H1 (cell line): ENCODE measurements around the gene MAN1C1. TPM values are rescaled to one million over a fixed set of nuclear protein-coding genes. Genes with fewer than 3 reads are reported as not detected.

Experiments used
- CTCF ChIA-PET: fragments of 300-600 bp; sonication (Branson Sonifier 250); formaldehyde crosslinking; loops from one replicate; lab custom pipeline; 2021; ENCODE audit not compliant: partially characterized antibody; lab: Charles Lee
- POLR2A ChIA-PET: fragments of 300-600 bp; sonication (Branson Sonifier 250); formaldehyde crosslinking; loops from one replicate; lab custom pipeline; 2021; ENCODE audit warnings: inconsistent platforms; ENCODE audit not compliant: partially characterized antibody; lab: Charles Lee
- DNase-seq, 2 experiments: peaks; one replicate each; pipeline versions ENCODE4 v3.0.0 to v3.0.0-alpha.2; 2010 to 2022; ENCODE audit warnings: low spot score in 2 of 2, low read depth in 1 of 2, mixed read lengths in 1 of 2
- FAIRE-seq: peaks from 2 replicates; lab custom pipeline; 2011; peaks lifted over from hg19 to GRCh38; lab: Jason Lieb, UNC
- H2AFZ ChIP-seq: 2 replicates; pipeline ENCODE4 v1.8.1; 2012; ENCODE audit warnings: low read length, inconsistent platforms
- H2AK5ac ChIP-seq: 2 replicates; pipeline ENCODE4 v1.6.1; 2013; ENCODE audit warnings: low read depth, low read length
- H2BK120ac ChIP-seq: replicated peaks from 2 replicates; pipeline ENCODE3; 2013; ENCODE audit warnings: low read depth, low read length, inconsistent platforms
- H2BK12ac ChIP-seq: 2 replicates; pipeline ENCODE4 v1.6.1; 2013; ENCODE audit warnings: low read depth, low read length
- H2BK15ac ChIP-seq: 2 replicates; pipeline ENCODE4 v1.6.1; 2013; ENCODE audit warnings: low read length
- H2BK20ac ChIP-seq: 2 replicates; pipeline ENCODE4 v1.6.1; 2013; ENCODE audit warnings: low read length
- H2BK5ac ChIP-seq: 2 replicates; pipeline ENCODE4 v1.6.1; 2013; ENCODE audit warnings: low read depth, low read length
- H3K14ac ChIP-seq: 2 replicates; pipeline ENCODE4 v1.6.1; 2013; ENCODE audit warnings: inconsistent platforms; ENCODE audit not compliant: insufficient read length
- H3K18ac ChIP-seq: 2 replicates; pipeline ENCODE4 v1.6.1; 2013; ENCODE audit warnings: low read length; ENCODE audit errors: extremely low read depth
- H3K23ac ChIP-seq: 2 replicates; pipeline ENCODE4 v1.6.1; 2013; ENCODE audit warnings: inconsistent platforms; ENCODE audit not compliant: insufficient read length
- H3K23me2 ChIP-seq: 2 replicates; pipeline ENCODE4 v1.6.1; 2013; ENCODE audit warnings: low read depth, low read length
- H3K27ac ChIP-seq: 2 replicates; pipeline ENCODE4 v1.6.1; 2011; ENCODE audit warnings: low read depth, low read length, inconsistent platforms
- H3K27me3 ChIP-seq, 4 experiments: replicated peaks in 1 of 4; 1 replicate in 1 of 4; 2 replicates in 3 of 4; pipeline versions ENCODE4 v1.6.1 to v1.8.1; 2011 to 2013; ENCODE audit warnings: low read length in 3 of 4, mild to moderate bottlenecking in 3 of 4, inconsistent platforms in 2 of 4, mixed read lengths in 2 of 4, moderate library complexity in 1 of 4; ENCODE audit not compliant: control insufficient read depth in 3 of 4, insufficient read depth in 3 of 4; ENCODE audit errors: extremely low read depth in 1 of 4
- H3K36me3 ChIP-seq, 4 experiments: 2 replicates each; pipeline versions ENCODE4 v1.6.1 to v1.8.1; 2011 to 2013; ENCODE audit warnings: mild to moderate bottlenecking in 4 of 4, low read length in 3 of 4, moderate library complexity in 2 of 4, control low read depth in 1 of 4, inconsistent platforms in 1 of 4; ENCODE audit not compliant: insufficient read depth in 4 of 4, control insufficient read depth in 2 of 4
- H3K4ac ChIP-seq: replicated peaks from 2 replicates; pipeline ENCODE3; 2013; ENCODE audit warnings: low read length, low read depth, mixed read lengths, inconsistent platforms; ENCODE audit not compliant: insufficient read length
- H3K4me1 ChIP-seq, 4 experiments: replicated peaks in 1 of 4; 1 replicate in 1 of 4; 2 replicates in 3 of 4; pipeline versions ENCODE4 v1.6.1 to v1.8.1; 2011 to 2013; ENCODE audit warnings: low read length in 3 of 4, inconsistent platforms in 2 of 4, mixed read lengths in 1 of 4; ENCODE audit not compliant: insufficient read depth in 4 of 4, control insufficient read depth in 3 of 4
- H3K4me2 ChIP-seq, 2 experiments: 2 replicates each; pipeline versions ENCODE4 v1.6.1 to v1.8.1; 2011 to 2013; ENCODE audit warnings: low read depth in 2 of 2, low read length in 2 of 2, control low read depth in 1 of 2, inconsistent platforms in 1 of 2, mild to moderate bottlenecking in 1 of 2; ENCODE audit not compliant: insufficient read depth in 1 of 2
- H3K4me3 ChIP-seq, 4 experiments: fragments of 200-600, 300-600 bp in 1 of 4; sonication (generic), shearing (Covaris generic), sonication (Bioruptor Twin) in 1 of 4; 2 replicates each; pipeline versions ENCODE4 v1.5.1 to v1.8.1; 2011 to 2016; ENCODE audit warnings: low read length in 4 of 4, low read depth in 3 of 4, control low read depth in 2 of 4, inconsistent platforms in 2 of 4, mild to moderate bottlenecking in 2 of 4, mixed read lengths in 1 of 4, moderate library complexity in 1 of 4; ENCODE audit not compliant: insufficient read depth in 2 of 4; ENCODE audit errors: extremely low read depth in 1 of 4
- H3K56ac ChIP-seq: replicated peaks from 2 replicates; pipeline ENCODE3; 2013; ENCODE audit warnings: low read depth, mild to moderate bottlenecking, mixed read lengths, low read length, inconsistent platforms; ENCODE audit not compliant: insufficient read length
- H3K79me1 ChIP-seq: 2 replicates; pipeline ENCODE4 v1.6.1; 2013; ENCODE audit warnings: low read depth, low read length, control low read depth
- H3K79me2 ChIP-seq, 2 experiments: 2 replicates each; pipeline versions ENCODE4 v1.6.1 to v1.8.1; 2012 to 2013; ENCODE audit warnings: low read length in 2 of 2, mild to moderate bottlenecking in 2 of 2, inconsistent platforms in 1 of 2; ENCODE audit not compliant: insufficient read depth in 2 of 2, control insufficient read depth in 1 of 2
- H3K9ac ChIP-seq, 4 experiments: replicated peaks in 1 of 4; 1 replicate in 1 of 4; 2 replicates in 3 of 4; pipeline versions ENCODE4 v1.6.1 to v1.8.1; 2011 to 2013; ENCODE audit warnings: low read depth in 3 of 4, low read length in 3 of 4, control low read depth in 2 of 4, mild to moderate bottlenecking in 2 of 4, moderate library complexity in 2 of 4, inconsistent platforms in 1 of 4; ENCODE audit errors: extremely low read depth in 1 of 4
- H3K9me3 ChIP-seq, 2 experiments: 2 replicates each; pipeline versions ENCODE4 v1.6.1 to v1.8.1; 2012 to 2013; ENCODE audit warnings: mild to moderate bottlenecking in 2 of 2, moderate library complexity in 2 of 2, control low read depth in 1 of 2, inconsistent platforms in 1 of 2, low read depth in 1 of 2, low read length in 1 of 2, mixed read lengths in 1 of 2; ENCODE audit not compliant: insufficient read depth in 2 of 2
- H4K20me1 ChIP-seq, 2 experiments: replicated peaks in 1 of 2; 2 replicates each; pipeline versions ENCODE3 to v1.8.1; 2011 to 2013; ENCODE audit warnings: inconsistent platforms in 2 of 2, low read length in 2 of 2, mild to moderate bottlenecking in 1 of 2; ENCODE audit not compliant: insufficient read depth in 2 of 2, control insufficient read depth in 1 of 2
- H4K5ac ChIP-seq: 2 replicates; pipeline ENCODE4 v1.6.1; 2013; ENCODE audit warnings: low read length, low read depth, mixed read lengths, inconsistent platforms; ENCODE audit not compliant: insufficient read length
- H4K8ac ChIP-seq: 2 replicates; pipeline ENCODE4 v1.8.0; 2013; ENCODE audit warnings: mild to moderate bottlenecking, moderate library complexity, low read length, inconsistent platforms; ENCODE audit not compliant: insufficient read depth; ENCODE audit errors: extremely low read depth
- H4K91ac ChIP-seq: replicated peaks from 2 replicates; pipeline ENCODE3; 2013; ENCODE audit warnings: low read length, mixed read lengths, inconsistent platforms; ENCODE audit not compliant: insufficient read length
- ASH2L ChIP-seq: fragments of 200-600, 300-600 bp; sonication (generic); IDR thresholded peaks from one replicate; pipeline ENCODE4 v1.7.1; 2017; ENCODE audit warnings: low read length
- CREB1 ChIP-seq: IDR thresholded peaks from 2 replicates; pipeline ENCODE4 v1.6.1; 2012; ENCODE audit warnings: inconsistent platforms
- CTBP2 ChIP-seq: IDR thresholded peaks from 2 replicates; pipeline ENCODE4 v1.7.0; 2011; ENCODE audit warnings: borderline replicate concordance, mild to moderate bottlenecking, moderate library complexity, mixed read lengths, low read length; ENCODE audit not compliant: insufficient read depth, insufficient read length
- GTF2F1 ChIP-seq: IDR thresholded peaks from 2 replicates; pipeline ENCODE4 v1.6.1; 2012; ENCODE audit warnings: low read depth, low read length, improper control_type of control experiment, borderline replicate concordance
- JUND ChIP-seq: IDR thresholded peaks from 2 replicates; pipeline ENCODE4 v1.6.1; 2011; ENCODE audit warnings: mild to moderate bottlenecking, improper control_type of control experiment, low read length
- NRF1 ChIP-seq: IDR thresholded peaks from 2 replicates; pipeline ENCODE4 v1.6.1; 2011; ENCODE audit warnings: mild to moderate bottlenecking, low read depth, low read length, improper control_type of control experiment
- SP2 ChIP-seq: IDR thresholded peaks from 2 replicates; pipeline ENCODE4 v1.6.1; 2012; ENCODE audit warnings: mild to moderate bottlenecking, low read length, inconsistent platforms
- TCF12 ChIP-seq: IDR thresholded peaks from 2 replicates; pipeline ENCODE4 v1.6.1; 2011; ENCODE audit warnings: low read depth, mild to moderate bottlenecking, low read length
- ZNF274 ChIP-seq: IDR thresholded peaks from 2 replicates; pipeline ENCODE4 v1.7.0; 2012; ENCODE audit warnings: low read length, borderline replicate concordance; ENCODE audit errors: extremely low read depth
- WGBS, 2 experiments: shearing (Covaris generic) in 1 of 2; methylation state at CpG; one replicate each; pipeline versions ENCODE4 v1.1.6 to v1.1.7; 2013 to 2015; ENCODE audit warnings: low lambda C conversion rate in 2 of 2, mixed read lengths in 2 of 2, inconsistent platforms in 1 of 2, low coverage in 1 of 2, missing lambda C conversion rate in 1 of 2; ENCODE audit not compliant: insufficient replicate concordance in 2 of 2, insufficient coverage in 1 of 2, insufficient read length in 1 of 2; ENCODE audit errors: extremely low coverage in 1 of 2, missing lambda C conversion rate in 1 of 2; 5-methylcytosine and 5-hydroxymethylcytosine counted together
- polyA plus RNA-seq, 7 experiments: library from polyadenylated mRNA; depleted of rRNA in 3 of 7; stranded (reverse) in 5 of 7; unstranded in 2 of 7; fragments of >200 nt in 5 of 7; fragments of 200-250 nt in 2 of 7; gene quantifications; 1 replicate in 5 of 7; 2 replicates in 1 of 7; 4 replicates in 1 of 7; pipeline versions ENCODE4 v1.2.1 to v1.2.3, GENCODE V29; 2011 to 2013; ENCODE audit warnings: missing spikeins in 2 of 7, mixed read lengths in 2 of 7
- total RNA-seq: library from RNA; stranded (reverse); fragmentation: NEBNext Ultra II Directional; extraction: Animal tissue kit (Norgen Biotek cat#: 25700); gene quantifications from 2 replicates; pipeline ENCODE4 v1.2.1, GENCODE V29; 2021

MAN1C1 gene
- total and polyA plus RNA-seq, 2 of the 8 experiments (the other 6 are each of a cell fraction or from before 2014, with no cell fraction given), result 7.8 to 15.2 TPM

GRCh38 chr1:25765923-25766589, 149.5 kb downstream of the MAN1C1 start:
- Histone ChIP-seq H2BK20ac (no peak overlapping the region), H3K9ac (no peak overlapping the region), H2BK5ac (no peak overlapping the region), H4K8ac (no peak overlapping the region), H3K14ac (no peak overlapping the region), H3K79me1 (no peaks in the 10 kb centered on the region), H2AFZ (no peak overlapping the region), H3K4me3 (no peak overlapping the region), H3K56ac (no peak overlapping the region), H3K4ac (no peak overlapping the region), H3K27ac (no peak overlapping the region), H3K9me3 (no peaks in the 10 kb centered on the region), H3K4me2 (no peak overlapping the region), H2AK5ac (no peak overlapping the region), H3K36me3 (no peaks in the 10 kb centered on the region), H2BK120ac (no peak overlapping the region), H4K91ac (no peak overlapping the region), H4K5ac (no peak overlapping the region), H3K23me2 (peaks cover 23% of the 10 kb centered on the region; the same call in 1 of the 2 replicates), H4K20me1 (peaks cover 0 to 9% of the 10 kb centered on the region in 2 experiments), H3K79me2 (no peaks in the 10 kb centered on the region), H3K4me1 (peaks cover 0 to 5% (median 0%) of the 10 kb centered on the region in 4 experiments; a peak in 2 of 7 replicates), H2BK15ac (0 out of 2 replicates have a peak overlapping the region, but pooled peaks have one; percentile 72), H3K23ac (no peak overlapping the region), H3K18ac (no peak overlapping the region), H2BK12ac (no peak overlapping the region), H3K27me3 (no peaks in the 10 kb centered on the region)
- POLR2A ChIA-PET, result interaction anchor here (1.0 to 1.3 kb wide), 2 partner anchors 11 to 14 kb away, joined by 3 to 5 read pairs; no protein-coding TSS in a partner anchor
- no peak for FAIRE-seq
- CTCF ChIA-PET, result interaction anchor here (0.9 to 2.1 kb wide), 5 partner anchors 10 to 44 kb away, joined by 3 to 9 read pairs (median 9); no protein-coding TSS in a partner anchor
- TF ChIP-seq NRF1, result no peak
- TF ChIP-seq CTBP2, result no peak
- TF ChIP-seq SP2, result no peak
- no peak for TF ChIP-seq ASH2L
- no peak for TF ChIP-seq TCF12
- TF ChIP-seq ZNF274, result no peak
- no peak for TF ChIP-seq GTF2F1
- no peak for TF ChIP-seq JUND
- TF ChIP-seq CREB1, result no peak
- DNase-seq, result no peak
- WGBS, 2 experiments, result 82% methylated on average over 13 of the region's 13 CpGs; no CpG with 5 or more reads in 1 of the 2 experiments
